NCI-H1092 (cell line): ENCODE measurements around the gene DCBLD2.
"Not testable (repeated sequence)": the region's sequence is repeated elsewhere in the genome, so short reads cannot be mapped to it uniquely, and the experiment has no call there.

Source experiments
- DNase-seq: peaks from one replicate; lab custom pipeline; 2025; lab: John Stamatoyannopoulos, UW

DCBLD2 gene

DNA sequence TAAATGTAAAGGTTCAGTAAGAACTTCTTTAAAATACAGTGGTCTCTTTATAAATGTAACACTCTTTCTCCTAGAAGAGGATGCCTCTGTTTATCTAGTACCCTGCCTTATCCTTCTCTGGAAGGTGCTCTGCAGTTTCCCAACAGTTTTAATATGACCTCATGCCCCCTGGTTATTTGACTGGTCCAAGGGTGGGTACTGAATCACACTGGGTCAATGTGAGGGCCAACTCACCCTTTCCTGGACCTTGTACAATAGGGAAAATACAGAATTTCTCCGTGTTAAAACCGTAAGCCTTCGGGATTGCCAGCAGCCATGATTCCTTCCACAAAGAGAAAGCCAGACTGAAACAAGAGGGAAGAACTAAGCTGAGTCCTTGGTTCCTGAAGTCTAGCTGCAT is 9.2 kb downstream of the DCBLD2 start:
- no peak for DNase-seq

GRCh38 chr3:98890965-98891910 is 10.3 kb downstream of the DCBLD2 start:
- no peak for DNase-seq

DNA sequence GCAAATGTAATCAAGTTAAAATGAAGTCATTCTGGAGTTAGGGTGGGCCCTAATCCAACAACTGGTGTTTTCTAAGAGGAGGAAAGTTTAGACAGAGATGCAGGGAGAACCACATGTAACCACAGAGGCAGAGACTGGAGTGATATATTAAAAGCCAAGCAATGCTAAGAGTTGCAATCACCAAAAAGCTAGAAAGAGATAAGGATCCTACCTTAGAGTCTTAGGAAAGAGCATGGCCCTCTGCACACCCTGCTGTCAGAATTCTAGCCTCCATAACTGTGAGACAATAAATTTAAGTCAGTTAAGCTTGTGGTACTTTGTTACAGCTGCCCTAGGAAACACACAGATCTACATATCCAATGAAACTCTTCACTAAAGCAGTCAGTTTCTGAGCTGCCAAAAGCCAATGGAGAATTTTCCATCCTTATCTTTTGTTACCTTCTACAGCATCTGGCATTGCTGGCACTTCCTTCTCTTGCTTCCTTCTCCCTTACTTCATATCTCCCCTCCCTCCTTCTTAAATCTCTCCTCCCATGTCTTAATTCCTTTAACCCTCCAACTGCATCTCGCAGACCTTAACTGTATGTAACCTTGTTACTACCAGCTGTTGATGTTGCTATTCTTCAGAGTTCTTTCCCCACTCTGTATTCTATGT is 11.2 kb downstream of the DCBLD2 start:
- no peak for DNase-seq

GRCh38 chr3:98887684-98888083 is 13.8 kb downstream of the DCBLD2 start:
- no peak for DNase-seq

GRCh38 chr3:98886525-98886924 is 15.0 kb downstream of the DCBLD2 start:
- no peak for DNase-seq

- DNase-seq, result no peak
Measured at GRCh38 chr3:98885851-98886250, 15.6 kb downstream of the DCBLD2 start.

DNA sequence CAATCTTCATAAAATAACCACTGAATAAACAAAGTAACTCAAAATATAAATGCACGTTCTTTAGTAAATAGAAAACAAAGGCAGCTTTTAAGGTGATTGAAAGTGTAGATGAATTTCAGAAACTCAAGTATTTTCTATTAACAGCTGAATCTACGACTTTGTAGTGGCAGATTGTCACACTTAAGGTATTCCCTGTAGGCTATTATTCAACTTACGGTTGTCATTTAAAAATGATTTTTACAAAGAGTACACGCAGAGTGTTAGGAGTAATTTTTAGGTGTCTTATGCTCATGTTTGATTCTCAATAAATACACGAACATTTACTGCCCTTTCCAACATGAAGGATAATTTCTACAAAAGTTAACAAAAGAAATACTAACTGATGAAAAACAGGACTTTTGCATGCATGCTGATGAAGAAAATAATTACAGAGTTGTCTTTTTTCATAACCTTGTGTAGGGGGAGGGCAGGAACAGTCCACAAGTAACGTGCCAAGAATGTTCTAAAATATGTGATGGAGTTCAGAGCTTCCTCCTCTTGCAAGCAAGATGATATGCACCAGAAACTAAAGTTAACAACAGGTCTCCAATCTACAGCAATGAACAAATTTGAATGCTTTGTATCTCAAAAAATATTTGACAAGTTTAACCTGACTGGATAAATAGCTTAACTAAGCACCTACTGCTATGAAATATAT is 16.7 kb downstream of the DCBLD2 start:
- DNase-seq, result no peak

- DNase-seq, result not testable (repeated sequence)
Measured at GRCh38 chr3:98882614-98883333, 18.7 kb downstream of the DCBLD2 start.

GRCh38 chr3:98877132-98877531 is 24.4 kb downstream of the DCBLD2 start:
- DNase-seq, result no peak

DNA sequence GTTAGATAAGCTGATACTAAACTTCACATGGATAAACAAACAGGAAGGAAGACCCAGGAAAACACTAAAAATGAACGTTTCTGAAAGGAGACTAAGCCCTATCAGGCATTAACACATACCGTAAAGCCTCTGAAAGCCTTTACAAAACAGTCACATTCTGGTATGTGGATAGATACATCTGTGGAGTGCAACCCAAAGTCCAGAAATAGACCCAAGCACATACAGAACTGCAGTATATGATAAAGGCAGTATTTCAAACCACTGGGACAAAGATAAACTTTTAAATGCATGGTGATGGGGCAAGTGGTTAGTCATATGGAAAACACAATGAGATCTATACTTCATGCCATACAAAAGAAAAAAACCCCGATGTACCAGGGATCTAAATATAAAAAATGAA is 26.0 kb downstream of the DCBLD2 start:
- no peak for DNase-seq

DNA sequence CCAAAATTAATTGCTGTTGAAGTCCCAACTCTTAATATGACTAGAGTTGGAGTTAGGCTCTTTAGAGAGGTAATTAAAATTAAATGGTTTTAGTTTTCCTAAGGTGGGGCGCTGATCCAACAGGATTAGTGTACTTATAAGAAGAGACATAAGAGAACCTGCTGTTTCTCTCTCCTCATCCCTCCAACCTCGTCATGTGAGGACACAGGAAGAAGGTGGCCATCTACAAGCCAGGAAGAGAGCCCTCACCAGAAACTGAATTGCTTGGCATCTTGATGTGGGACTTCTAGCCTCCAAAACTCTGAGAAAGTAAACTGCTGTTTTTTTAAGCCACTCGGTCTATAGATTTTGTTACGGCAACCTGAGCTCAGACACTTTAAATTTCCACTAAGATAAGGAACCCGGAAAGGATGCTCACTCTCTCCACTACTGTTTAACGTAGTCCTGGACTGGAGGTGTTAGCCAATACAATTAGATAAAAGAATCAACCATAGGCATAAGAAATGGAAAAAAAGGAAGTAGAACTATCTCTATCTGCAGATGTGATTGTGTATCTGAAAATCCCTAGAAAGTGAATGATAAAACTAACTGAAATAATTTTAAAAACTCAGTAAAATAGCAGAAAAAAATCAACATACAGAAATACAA is 26.8 kb downstream of the DCBLD2 start:
- DNase-seq, result no peak

DNA sequence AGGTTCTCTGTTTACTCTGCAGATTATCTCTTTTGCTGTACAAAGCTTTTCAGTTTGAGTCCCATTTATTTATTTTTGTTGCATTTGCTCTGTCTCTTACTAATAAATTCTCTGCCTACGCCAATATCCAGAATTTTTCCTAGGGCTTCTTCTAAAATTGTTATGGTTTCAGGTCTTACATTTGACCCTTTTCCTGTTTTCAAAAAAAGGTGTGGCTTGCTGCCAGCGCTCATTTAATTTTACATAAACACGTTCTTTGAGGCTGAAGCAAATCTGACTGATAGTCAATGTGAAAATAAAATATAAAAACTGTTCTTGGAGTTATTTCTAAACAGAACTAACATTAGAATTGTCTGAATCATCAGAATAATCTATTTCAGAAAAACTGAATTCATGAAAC is 32.1 kb downstream of the DCBLD2 start:
- DNase-seq, result no peak

- DNase-seq, result not testable (repeated sequence)
Measured at GRCh38 chr3:98857971-98858370, 43.5 kb downstream of the DCBLD2 start.

DNA sequence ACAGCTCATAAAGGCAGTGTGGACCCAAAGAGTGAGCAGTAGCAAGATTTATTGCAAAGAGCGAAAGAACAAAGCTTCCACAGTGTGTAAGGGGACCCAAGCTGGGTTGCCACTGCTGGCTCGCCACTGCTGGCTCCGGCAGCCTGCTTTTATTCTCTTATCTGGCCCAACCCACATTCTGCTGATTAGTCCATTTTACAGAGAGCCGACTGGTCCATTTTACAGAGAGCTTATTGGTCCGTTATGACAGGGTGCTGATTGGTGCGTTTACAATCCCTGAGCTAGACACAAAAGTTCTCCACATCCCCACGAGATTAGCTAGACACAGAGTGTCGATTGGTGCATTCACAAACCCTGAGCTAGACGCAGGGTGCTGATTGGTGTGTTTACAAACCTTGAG is 44.2 kb downstream of the DCBLD2 start:
- not testable (repeated sequence) for DNase-seq

- no peak for DNase-seq
Measured at GRCh38 chr3:98856724-98857123, 44.8 kb downstream of the DCBLD2 start.

- DNase-seq, result no peak
Measured at GRCh38 chr3:98855806-98856400, 45.6 kb downstream of the DCBLD2 start.

DNA sequence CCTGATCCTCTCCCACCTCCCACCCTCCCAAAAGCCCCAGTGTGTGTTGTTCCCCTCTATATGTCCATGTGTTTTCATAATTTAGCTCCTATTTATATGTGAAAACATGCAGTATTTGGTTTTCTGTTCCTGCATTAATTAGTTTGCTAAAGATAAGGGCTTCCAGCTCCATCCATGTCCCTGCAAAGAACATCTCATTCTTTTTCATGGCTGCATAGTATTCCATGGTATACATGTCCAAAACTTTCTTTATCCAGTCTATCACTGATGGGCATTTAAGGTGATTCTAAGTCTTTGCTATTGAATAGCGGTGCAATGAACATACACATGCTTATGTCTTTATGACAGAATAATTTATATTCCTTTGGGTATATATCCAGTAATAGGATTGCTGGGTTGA is 53.4 kb downstream of the DCBLD2 start:
- DNase-seq, result no peak

GRCh38 chr3:98846101-98846500 is 55.4 kb downstream of the DCBLD2 start:
- no peak for DNase-seq

DNA sequence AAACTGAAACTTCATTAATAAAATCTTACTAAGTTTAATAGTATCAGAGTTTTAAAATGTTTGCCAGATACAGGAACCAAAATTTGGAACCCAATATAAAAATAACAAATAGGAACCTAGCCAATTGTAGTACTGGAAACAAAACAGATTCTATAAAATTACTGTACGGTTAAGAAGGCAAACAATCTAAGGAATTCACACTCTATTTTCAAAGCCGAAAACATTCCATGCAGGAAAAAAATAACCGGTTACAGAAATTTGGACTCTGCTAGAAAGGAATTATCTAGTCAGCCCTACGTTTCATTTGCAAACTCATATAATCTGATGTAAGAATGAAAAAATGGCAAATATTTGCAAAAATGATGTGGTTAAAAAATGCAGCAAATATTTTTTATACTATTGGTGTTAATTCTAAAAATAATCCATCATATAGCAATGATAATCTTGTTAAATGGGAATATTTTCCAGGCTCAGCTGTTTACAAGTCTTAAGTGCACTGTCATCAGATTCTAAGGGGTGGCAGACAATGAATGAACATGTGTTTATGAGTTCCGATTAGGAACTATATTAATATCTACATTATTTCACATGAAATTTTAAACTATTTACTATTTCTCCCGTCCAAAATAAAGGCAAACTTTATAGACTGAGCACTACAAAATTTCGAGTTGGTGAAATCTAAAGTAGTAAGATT is 58.1 kb downstream of the DCBLD2 start:
- no peak for DNase-seq

GRCh38 chr3:98839846-98840245 is 61.6 kb downstream of the DCBLD2 start:
- no peak for DNase-seq

GRCh38 chr3:98831060-98831459 is 70.4 kb downstream of the DCBLD2 start:
- DNase-seq, result not testable (repeated sequence)
